ENCODE data around the gene ZBTB20.

The ZBTB20 gene

GRCh38 chr3:114809668-114810413 lies 337.2 kb downstream of the ZBTB20 start:
- no peak for TF ChIP-seq CTCF (conservative IDR thresholded peaks at IDR 0.05; ENCODE audit: control insufficient read depth, insufficient read depth, low read depth, low read length)
- DNase-seq (ENCODE audit: low read depth): peak; percentile 3
- no peak overlapping the region for H3K4me3 ChIP-seq (ENCODE audit: control insufficient read depth, low read depth, low read length)

GRCh38 chr3:114804099-114804498 lies 343.0 kb downstream of the ZBTB20 start:
- DNase-seq (ENCODE audit: low read depth): no peak
- no peak for TF ChIP-seq CTCF (conservative IDR thresholded peaks at IDR 0.05; ENCODE audit: control insufficient read depth, insufficient read depth, low read depth, low read length)
- no peak overlapping the region for H3K4me3 ChIP-seq (ENCODE audit: control insufficient read depth, low read depth, low read length)

GRCh38 chr3:114803042-114803695 lies 343.9 kb downstream of the ZBTB20 start:
- DNase-seq (ENCODE audit: low read depth): peak; percentile 2
- no peak overlapping the region for H3K4me3 ChIP-seq (ENCODE audit: control insufficient read depth, low read depth, low read length)
- no peak for TF ChIP-seq CTCF (conservative IDR thresholded peaks at IDR 0.05; ENCODE audit: control insufficient read depth, insufficient read depth, low read depth, low read length)

- DNase-seq (ENCODE audit: low read depth): no peak
Measured at GRCh38 chr3:114800272-114801031, 346.6 kb downstream of the ZBTB20 start.

GRCh38 chr3:114799816-114800215 lies 347.3 kb downstream of the ZBTB20 start:
- TF ChIP-seq CTCF (conservative IDR thresholded peaks at IDR 0.05; ENCODE audit: control insufficient read depth, insufficient read depth, low read depth, low read length): no peak
- H3K4me3 ChIP-seq (ENCODE audit: control insufficient read depth, low read depth, low read length): no peak overlapping the region
- peak; percentile 1 for DNase-seq (ENCODE audit: low read depth)

More at GRCh38 chr3:114800272-114801031, 346.6 kb downstream of the ZBTB20 start:
- TF ChIP-seq CTCF (conservative IDR thresholded peaks at IDR 0.05; ENCODE audit: control insufficient read depth, insufficient read depth, low read depth, low read length): no peak
- no peak overlapping the region for H3K4me3 ChIP-seq (ENCODE audit: control insufficient read depth, low read depth, low read length)

- no peak for TF ChIP-seq CTCF (conservative IDR thresholded peaks at IDR 0.05; ENCODE audit: control insufficient read depth, insufficient read depth, low read depth, low read length)
- no peak overlapping the region for H3K4me3 ChIP-seq (ENCODE audit: control insufficient read depth, low read depth, low read length)
- DNase-seq (ENCODE audit: low read depth): no peak
Measured at GRCh38 chr3:114796796-114797195, 350.3 kb downstream of the ZBTB20 start.
